Testis (tissue), 3 donors: ENCODE measurements around the gene ABHD16B. TPM values are rescaled to one million over a fixed set of nuclear protein-coding genes. Genes with fewer than 3 reads are reported as not detected.

Experiments
- DNase-seq: peaks from one replicate; pipeline ENCODE4 v3.0.0-alpha.2; 2019
- H3K27ac ChIP-seq, 2 donors: fragments of 200-600 bp; sonication (generic); one replicate each; pipeline ENCODE4 v1.5.1; 2019
- H3K27me3 ChIP-seq: fragments of 200-600 bp; sonication (generic); one replicate; pipeline ENCODE4 v1.5.1; 2019
- H3K36me3 ChIP-seq: fragments of 200-600 bp; sonication (generic); one replicate; pipeline ENCODE4 v1.5.1; 2017; ENCODE audit warnings: low read depth; ENCODE audit errors: missing control alignments
- H3K4me1 ChIP-seq: fragments of 200-600 bp; sonication (generic); one replicate; pipeline ENCODE4 v1.5.1; 2019
- H3K4me3 ChIP-seq, 2 donors: fragments of 200-600 bp; sonication (generic); one replicate each; pipeline ENCODE4 v1.5.1; 2017 to 2019
- H3K9me3 ChIP-seq: fragments of 200-600 bp; sonication (generic); one replicate; pipeline ENCODE4 v1.5.1; 2017
- CTCF ChIP-seq, 3 experiments: fragments of 450-650 bp in 2 of 3; fragments of 200-600 bp in 1 of 3; sonication (generic) in 1 of 3; IDR thresholded peaks; one replicate each; pipeline ENCODE4 v1.5.1; 2016 to 2019; ENCODE audit warnings: antibody characterized with exemption in 3 of 3, mild to moderate bottlenecking in 2 of 3, moderate library complexity in 1 of 3
- POLR2A ChIP-seq: fragments of 450-650 bp; IDR thresholded peaks from one replicate; pipeline ENCODE4 v1.6.1; 2017; ENCODE audit warnings: antibody characterized with exemption, mild to moderate bottlenecking, moderate library complexity
- WGBS, 2 donors: methylation state at CpG; one replicate each; pipeline ENCODE4 v1.1.5; 2018; 5-methylcytosine and 5-hydroxymethylcytosine counted together
- intact Hi-C: fragments of 100-400 bp; cut with DNase I; formaldehyde crosslinking; loops from one replicate; pipeline ENCODE4 v1.15.1; 2023; ENCODE audit warnings: low total_unique reads
- polyA plus RNA-seq: library from polyadenylated mRNA; stranded (reverse); fragments of 350-450 nt; fragmentation: Illumina TruSeq; extraction: RNeasy Lipid Tissue Mini Kit (QIAGEN cat#74804); gene quantifications from one replicate; pipeline ENCODE4 v1.2.3, GENCODE V29; 2014; ENCODE audit warnings: low read depth, low replicate concordance; ENCODE audit not compliant: insufficient read depth
- total RNA-seq, 2 donors: library from RNA; depleted of rRNA; stranded (reverse); fragments of >200 nt; gene quantifications; one replicate each; pipeline ENCODE4 v1.2.3, GENCODE V29; 2016

Gene ABHD16B
- total and polyA plus RNA-seq, 3 donors from 2014 or later: 10.8 to 20.9 (median 13.8) TPM

GRCh38 chr20:63843778-63844177, 17.5 kb upstream of the ABHD16B start:
- Histone ChIP-seq H3K9me3 (no peaks in the 10 kb centered on the region), H3K27me3 (no peaks in the 10 kb centered on the region), H3K36me3 (no peaks in the 10 kb centered on the region), H3K4me3 (no peak overlapping the region), H3K4me1 (peaks cover 29% of the 10 kb centered on the region), H3K27ac (no peak overlapping the region)
- intact Hi-C loops: no loop called here
- WGBS, 2 donors: 86 to 93% methylated on average over 4 to 16 of the region's 16 CpGs
- DNase-seq: no peak
- TF ChIP-seq CTCF (IDR thresholded peaks at IDR 0.05): no peak

GRCh38 chr20:63844511-63844991, 16.7 kb upstream of the ABHD16B start:
- intact Hi-C loops: no loop called here
- Histone ChIP-seq H3K27ac (no peak overlapping the region), H3K9me3 (no peaks in the 10 kb centered on the region), H3K4me1 (peaks cover 29% of the 10 kb centered on the region), H3K27me3 (no peaks in the 10 kb centered on the region), H3K36me3 (no peaks in the 10 kb centered on the region), H3K4me3 (no peak overlapping the region)
- DNase-seq: no peak
- 61 to 76% methylated on average over 7 to 8 of the region's 9 CpGs for WGBS, 2 donors
- TF ChIP-seq CTCF (IDR thresholded peaks at IDR 0.05) (no peak), POLR2A (no peak)

- WGBS, 2 donors: 21 to 27% methylated on average over 13 to 24 of the region's 24 CpGs
- no peak overlapping the region for H3K4me3 ChIP-seq
- peak; percentile 75 for DNase-seq
- intact Hi-C loops: no loop called here
- peaks cover 29% of the 10 kb centered on the region for H3K4me1 ChIP-seq
- TF ChIP-seq POLR2A: no peak
- TF ChIP-seq CTCF (IDR thresholded peaks at IDR 0.05): no peak
- H3K9me3 ChIP-seq: no peaks in the 10 kb centered on the region
- no peaks in the 10 kb centered on the region for H3K27me3 ChIP-seq
- peak overlapping the region; percentile 68 to 69 for H3K27ac ChIP-seq
- H3K36me3 ChIP-seq: no peaks in the 10 kb centered on the region
Observed at GRCh38 chr20:63846128-63846771, 15.0 kb upstream of the ABHD16B start.

GRCh38 chr20:63846888-63847236, 14.4 kb upstream of the ABHD16B start:
- TF ChIP-seq POLR2A (no peak), CTCF (IDR thresholded peaks at IDR 0.05) (no peak)
- Histone ChIP-seq H3K27me3 (no peaks in the 10 kb centered on the region), H3K27ac (peak overlapping the region; percentile 68 to 76), H3K4me3 (no peak overlapping the region), H3K4me1 (peaks cover 29% of the 10 kb centered on the region), H3K9me3 (no peaks in the 10 kb centered on the region), H3K36me3 (no peaks in the 10 kb centered on the region)
- no peak for DNase-seq
- WGBS, 2 donors: 34 to 39% methylated on average over 3 of the region's 3 CpGs
- intact Hi-C loops: no loop called here
